GM21723 (cell line): ENCODE results near the gene TRIM62.

ENCODE experiments used
- ATAC-seq: cut with Tn5 transposase; IDR thresholded peaks from one replicate; pipeline ENCODE4 v1.9.1; 2021; ENCODE audit warnings: mild to moderate bottlenecking, moderate library complexity; ENCODE audit not compliant: unreplicated experiment

The TRIM62 gene

DNA sequence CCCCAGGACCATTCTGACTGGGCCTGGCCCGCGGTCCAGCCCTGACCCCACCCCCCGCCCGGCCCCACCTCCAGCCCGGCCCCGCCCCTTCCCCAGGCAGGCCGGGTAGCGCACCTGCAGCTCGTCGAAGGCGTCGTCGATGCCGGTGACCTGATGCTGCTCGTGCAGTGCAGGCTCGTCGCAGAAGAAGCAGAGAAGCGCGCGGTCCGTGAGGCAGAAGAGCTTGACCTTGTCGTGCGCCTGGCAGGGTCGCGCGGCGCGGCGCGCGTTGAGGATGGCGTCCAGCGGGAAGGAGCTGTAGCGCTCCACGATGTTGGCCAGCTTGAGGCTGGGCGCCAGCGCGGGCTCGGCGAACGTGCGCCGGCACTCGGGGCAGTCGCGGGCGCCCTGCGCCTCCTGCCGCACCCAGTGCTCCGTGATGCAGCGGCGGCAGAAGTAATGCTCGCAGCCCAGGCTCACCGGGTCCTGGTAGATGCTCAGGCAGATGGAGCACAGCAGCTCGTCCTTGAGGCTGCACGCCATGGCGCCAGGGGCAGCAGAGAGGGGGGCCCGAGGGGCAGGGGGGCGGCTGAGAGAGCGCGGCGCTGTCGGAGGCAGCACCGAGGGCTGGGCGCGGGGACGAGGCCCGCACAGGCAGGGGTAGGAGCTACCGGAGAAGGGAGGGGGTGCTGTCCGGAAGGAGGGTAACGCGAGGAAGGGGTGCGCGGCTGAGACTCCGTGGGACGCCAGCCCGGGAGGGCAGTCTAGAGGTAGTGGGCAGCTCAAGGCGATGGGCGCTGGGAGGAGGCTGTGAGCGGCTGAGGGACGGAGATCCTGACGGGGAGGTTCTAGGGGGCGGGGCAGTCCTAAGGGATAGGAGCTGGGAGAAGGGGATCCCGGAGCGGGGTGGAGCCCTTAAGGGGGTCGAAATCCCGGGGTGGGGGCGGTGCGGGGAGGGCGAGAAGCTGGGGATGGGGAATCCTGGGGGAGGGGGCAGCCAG lies 642 bp downstream of the TRIM62 start:
- peak; percentile 61 for ATAC-seq

DNA sequence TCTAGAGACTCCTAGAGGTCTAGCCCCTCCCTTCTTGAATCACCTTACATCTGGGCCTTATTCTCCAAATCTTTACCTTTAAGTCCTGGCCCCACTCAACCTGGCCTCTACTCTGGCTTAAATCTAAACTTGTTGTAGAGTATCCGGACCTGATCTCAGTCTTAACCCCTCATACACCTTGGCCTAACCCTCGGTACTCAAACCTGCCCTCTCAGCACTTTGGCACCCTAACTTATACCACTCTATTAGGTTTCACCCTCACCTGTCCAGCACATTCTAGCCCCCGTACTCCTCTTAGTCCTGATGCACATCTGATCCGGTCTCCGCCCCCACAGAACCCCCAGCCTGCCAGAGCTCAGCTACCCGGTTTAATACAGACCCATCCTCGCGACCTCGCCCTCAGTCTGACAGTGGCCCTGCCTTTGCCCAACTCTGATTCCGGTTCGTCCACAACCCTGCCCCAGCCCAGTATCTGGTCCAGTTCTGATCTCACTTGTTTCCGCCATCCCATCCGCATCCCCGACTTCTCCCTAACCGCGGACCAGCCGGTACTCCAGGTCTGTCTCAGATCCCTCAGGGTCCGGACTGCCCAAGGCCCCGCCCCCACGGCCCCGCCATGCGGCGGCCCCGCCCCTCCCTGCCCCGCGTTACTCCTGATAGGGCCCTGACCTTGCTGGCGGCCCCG lies 1.5 kb downstream of the TRIM62 start:
- ATAC-seq: no peak

GRCh38 chr1:33178836-33179439 lies 2.9 kb downstream of the TRIM62 start:
- ATAC-seq: no peak

GRCh38 chr1:33177996-33178540 lies 3.8 kb downstream of the TRIM62 start:
- no peak for ATAC-seq

DNA sequence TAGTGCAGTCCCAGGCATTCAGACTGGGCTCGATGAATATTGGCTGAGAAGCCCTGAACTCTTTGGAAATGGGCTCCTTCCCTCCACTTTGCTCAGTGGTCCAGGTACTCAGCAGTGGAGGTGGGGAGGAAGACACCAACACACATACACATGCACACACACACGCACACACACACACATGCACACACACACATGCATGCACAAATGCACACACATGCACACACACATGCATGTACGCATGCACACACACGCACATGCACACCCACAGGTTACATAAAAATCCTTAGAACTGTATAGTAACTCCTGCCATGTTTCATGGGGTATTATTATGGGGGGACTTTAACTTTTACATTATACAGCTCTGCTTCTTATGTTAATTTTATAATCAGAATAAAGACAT lies 5.0 kb downstream of the TRIM62 start:
- ATAC-seq: no peak

DNA sequence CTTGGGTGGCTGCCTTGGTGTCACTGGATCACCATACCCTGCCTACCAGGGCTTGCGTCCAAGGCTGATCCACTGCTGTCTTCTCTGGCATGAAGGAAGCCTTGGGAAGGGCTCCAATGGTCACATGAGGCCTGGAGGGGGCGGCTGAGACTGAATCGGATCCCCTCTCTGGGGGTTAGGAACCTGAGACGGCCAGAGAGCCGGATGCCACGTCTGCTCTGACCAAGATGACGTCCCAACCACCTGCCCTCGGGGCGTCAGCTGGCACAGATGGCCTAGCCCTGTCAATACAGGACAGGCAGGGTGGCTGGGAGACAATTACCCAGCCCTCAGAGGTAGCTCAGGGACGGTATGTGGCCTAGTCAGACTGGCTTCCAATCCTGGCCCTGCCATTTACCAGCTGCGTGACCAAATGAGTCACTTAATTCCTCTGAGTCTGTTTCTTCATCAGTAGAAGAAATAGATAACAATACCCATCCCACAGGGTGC lies 5.4 kb downstream of the TRIM62 start:
- ATAC-seq: no peak

DNA sequence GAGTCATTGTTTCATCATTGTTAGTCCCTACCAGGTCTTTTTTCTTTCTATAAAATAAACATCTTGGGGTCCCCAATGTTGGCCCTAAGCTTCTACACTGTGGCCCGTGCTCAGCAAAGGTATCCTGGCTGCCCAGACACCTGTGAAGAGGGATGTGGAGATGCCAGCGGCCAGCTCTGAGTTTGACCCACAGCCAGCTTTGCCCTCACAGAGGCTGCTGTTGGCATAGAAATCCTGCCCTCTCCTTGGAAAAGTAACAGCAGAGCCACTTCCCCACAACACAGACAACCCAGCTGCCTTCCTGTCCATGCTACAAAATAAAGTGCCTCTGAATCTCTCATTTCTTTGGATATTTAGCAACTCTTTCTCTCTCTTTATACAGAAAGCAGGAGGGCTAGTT lies 6.0 kb downstream of the TRIM62 start:
- no peak for ATAC-seq

DNA sequence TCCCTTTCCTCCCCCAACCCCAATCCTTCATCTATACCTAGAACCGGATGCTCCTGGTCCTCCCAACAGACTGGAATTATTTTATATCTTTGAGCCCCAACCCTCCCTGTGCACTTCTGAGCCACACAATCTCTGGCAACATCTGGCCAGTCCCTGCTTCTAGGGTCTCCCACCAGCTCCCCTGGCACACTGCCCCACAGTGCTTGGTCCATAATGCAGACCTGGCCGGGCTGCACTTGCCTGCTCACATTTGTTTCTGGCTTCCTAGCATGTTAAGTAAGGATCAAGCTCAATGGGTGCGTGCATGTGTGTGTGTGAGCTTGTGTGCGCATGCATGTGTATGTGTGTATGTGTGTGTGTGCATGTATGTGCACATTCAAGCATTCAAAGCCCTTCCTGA lies 8.8 kb downstream of the TRIM62 start:
- no peak for ATAC-seq

- no peak for ATAC-seq
Observed at GRCh38 chr1:33171977-33172813, 9.6 kb downstream of the TRIM62 start.

- no peak for ATAC-seq
Observed at GRCh38 chr1:33170351-33171274, 11.2 kb downstream of the TRIM62 start.

DNA sequence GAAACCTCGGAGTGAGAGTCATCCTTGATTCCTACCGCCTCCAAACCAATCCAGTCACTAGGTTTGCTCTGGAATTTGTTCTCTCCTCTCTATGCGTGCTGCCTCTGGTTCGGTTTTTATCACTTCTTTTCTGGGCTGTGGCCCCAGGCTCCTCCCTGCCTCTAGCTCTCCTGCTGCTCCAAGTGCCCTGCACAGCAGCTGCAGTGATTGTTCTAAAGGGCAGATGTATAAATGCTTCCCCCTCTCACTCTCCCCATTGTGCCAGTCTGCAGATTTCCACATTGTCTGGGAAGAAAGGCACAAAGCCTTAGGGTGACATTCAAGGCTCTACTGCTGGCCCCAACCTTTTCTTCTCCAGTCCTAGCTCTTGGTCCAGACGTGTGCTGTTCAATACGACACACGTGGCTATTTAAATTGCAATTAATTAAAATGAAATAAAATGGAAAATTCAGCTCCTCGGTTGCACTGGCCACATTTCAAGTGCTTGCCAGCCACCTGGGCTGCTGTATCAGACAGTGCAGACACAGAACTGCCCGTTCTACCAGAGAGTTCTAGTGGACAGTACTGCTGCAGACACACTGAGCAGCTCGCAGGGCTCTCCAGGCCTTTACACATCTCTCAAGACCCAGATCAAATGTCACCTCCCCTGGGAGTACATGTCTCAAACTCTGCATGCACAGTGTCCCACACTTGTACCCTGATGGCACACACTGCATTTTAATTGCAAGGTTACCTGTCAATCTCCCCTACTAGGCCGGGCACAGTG lies 12.4 kb downstream of the TRIM62 start:
- no peak for ATAC-seq

- ATAC-seq: no peak
Observed at GRCh38 chr1:33168556-33169289, 13.1 kb downstream of the TRIM62 start.

DNA sequence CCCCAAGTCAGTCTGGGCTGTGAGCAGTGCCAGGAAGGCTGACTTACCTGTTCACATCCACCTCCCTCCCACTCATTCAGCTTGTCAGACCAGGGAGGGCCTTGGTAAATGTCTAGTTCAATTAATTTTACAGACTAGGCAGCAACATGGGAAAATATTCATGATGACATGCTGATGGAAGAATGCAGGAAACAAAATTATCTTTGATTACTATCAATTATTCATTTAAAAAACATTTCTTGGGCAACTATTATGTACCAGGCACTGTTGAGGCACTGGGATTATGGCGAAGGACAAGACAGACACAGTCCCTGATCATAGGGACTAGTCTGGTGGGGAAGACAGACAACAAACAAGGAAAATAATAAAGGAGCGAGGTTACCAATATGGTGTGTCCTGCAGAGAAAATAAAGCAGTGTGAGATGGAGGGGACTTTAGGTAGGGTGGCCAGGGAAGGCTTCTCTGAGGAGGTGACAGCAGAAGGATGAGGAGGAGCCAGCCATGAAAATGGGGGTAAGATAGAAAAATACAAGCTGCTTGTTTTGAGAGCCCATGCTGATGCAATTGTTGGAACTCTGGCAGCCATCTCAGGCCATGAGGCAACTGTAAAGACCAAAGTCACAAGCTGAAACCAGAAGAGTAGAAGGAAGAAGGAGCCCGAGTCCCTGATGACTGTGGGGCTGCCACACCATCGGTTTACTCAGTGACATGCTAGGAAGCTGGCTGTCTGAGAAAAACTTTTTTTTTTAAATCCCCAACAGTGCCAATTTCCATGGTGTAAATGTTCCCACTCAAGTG lies 14.0 kb downstream of the TRIM62 start:
- no peak for ATAC-seq

DNA sequence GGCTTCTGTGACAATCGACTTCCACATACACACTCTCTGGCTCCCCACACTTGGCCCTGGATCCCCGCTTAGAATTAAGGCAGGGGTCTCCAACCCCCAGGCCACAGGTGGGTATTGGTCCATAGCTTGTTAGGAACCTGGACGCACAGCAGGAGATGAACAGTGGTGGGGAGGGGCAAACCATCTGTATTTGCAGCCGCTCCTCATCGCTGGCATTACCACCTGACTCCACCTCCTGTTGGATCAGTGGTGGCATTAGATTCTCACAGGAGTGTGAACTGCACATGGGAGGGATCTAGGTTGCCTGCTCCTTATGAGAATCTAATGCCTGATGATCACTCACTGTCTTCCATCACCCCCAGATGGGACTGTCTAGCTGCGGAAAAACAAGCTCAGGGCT lies 16.0 kb downstream of the TRIM62 start:
- ATAC-seq: no peak

- ATAC-seq: no peak
Observed at GRCh38 chr1:33165209-33165608, 16.6 kb downstream of the TRIM62 start.

DNA sequence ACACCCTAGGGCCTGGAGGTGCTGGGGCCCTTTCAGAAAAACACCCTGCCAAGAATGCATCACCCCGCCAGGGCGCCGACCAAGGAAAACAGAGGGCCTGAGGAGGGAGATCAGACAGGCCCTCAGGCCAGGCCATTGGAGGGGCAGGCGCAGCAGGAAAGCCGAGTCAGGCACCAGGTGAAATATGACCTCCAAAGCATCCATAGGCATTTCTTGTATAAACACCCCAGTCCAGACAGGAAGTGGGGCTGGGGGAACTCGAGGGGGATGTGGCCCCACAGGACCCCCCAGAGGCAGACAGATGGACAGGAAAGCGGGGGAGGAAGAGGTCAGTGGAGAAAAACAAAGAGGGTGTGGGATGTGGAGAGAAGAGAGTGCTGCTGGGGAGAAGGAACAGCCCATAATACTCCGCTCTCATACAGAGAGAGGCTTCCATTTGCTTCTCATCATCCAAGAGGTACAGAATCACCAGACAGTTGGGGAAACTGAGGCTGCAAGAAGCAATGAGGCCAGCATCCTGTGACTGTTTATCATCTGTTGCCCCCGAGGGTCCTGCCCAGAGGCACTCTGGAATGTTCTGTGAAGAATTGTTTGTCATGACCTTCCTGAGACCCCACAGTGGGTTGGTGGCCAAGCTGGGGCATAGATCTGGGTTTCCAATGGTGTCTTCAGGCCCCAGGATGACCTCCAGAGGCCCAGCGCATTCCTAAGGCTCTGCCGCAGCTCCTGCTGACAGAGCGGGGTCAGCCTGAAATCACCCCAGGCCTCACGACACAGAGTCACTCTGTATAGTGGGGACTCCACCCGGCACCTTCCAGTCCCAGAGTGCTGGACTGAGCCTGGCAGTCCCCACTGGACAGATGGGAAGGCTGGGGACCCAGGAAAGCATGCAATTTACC lies 18.0 kb downstream of the TRIM62 start:
- ATAC-seq: no peak
